RCC 7860 (cell line): ENCODE data around the gene CFI.

ENCODE experiments used
- DNase-seq: peaks from one replicate; pipeline ENCODE4 v3.0.0-alpha.2; 2015; ENCODE audit warnings: low spot score
- FAIRE-seq: peaks from 2 replicates; lab custom pipeline; 2012; peaks lifted over from hg19 to GRCh38; lab: Jason Lieb, UNC

CFI gene

DNA sequence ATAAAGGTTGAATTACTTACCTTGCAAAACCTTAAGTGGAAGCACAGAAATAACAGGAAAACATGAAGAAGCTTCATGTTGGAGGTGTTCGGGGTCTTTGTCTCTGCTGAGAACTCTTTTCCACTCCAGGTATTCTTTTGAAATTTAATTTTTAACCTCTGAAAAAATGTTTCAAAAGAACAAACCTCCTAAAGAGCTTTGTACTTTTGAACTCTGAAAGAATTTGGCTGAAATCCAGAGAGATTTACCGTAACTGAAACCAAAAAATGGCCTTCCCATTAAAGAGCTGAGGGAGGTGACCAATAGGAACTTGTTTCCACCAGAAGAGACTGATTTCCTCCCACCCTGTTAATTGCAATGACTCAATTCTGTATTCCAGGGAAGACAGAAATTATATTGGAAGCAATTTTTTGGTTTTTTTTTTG, at the start of gene CFI:
Gene CFI, minus strand, starts transcription at position 105 of the 425 bp plus-strand sequence. Its CDS starts 28 bp downstream, at position 77.
- FAIRE-seq (peak; percentile 92), DNase-seq (peak; percentile 54)

DNA sequence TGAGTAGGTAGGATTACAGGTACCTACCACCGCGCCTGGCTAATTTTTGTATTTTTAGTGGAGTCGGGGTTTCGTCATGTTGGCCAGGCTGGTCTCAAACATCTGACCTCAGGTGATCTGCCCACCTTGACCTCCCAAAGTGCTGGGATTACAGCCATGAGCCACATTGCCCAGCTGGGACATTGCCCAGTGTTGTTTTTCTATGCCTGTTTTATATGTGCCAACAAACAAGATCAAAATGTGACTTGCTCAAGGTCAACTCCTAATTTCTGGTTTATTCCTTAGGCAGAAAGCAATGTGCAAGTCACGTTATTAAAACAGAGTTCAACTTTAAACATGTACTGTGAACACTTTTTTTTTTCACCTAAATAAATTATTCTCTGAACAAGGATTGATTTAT, 48.8 kb upstream of the CFI start:
- no peak for DNase-seq
- FAIRE-seq: no peak

- no peak for FAIRE-seq
Measured at GRCh38 chr4:109848501-109848900, 46.7 kb upstream of the CFI start.

DNA sequence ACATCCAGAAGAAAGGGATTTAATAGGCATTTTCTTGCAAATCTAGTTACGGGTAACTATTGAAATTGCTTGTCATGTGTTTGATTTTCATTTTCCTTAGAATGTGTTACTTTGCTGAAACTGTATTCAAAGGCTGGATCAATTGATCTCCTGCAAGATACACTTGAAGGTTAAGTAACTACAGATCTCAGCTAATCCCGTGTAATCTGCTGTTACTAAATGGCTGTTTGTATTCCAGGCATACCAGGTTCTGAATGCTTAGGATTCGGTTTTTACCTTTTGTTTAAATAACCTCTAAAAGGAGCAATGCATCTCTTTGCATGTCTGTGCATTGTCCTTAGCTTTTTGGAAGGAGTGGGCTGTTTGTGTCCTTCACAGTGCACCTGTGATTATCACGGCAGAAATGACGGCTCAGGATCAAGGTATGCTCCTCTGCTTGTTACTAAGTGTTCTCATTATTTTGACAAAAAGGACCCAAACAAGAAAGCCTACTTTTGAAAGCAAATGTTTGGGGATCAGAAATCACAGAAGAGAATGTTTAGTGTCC, 46.2 kb upstream of the CFI start, which contains the start of gene LRIT3:
Gene LRIT3, plus strand, starts transcription at position 212 of the 547 bp plus-strand sequence. Its CDS starts 95 bp downstream, at position 307.
- no peak for DNase-seq
- no peak for FAIRE-seq

More at GRCh38 chr4:109848501-109848900, 46.7 kb upstream of the CFI start:
- no peak for DNase-seq

DNA sequence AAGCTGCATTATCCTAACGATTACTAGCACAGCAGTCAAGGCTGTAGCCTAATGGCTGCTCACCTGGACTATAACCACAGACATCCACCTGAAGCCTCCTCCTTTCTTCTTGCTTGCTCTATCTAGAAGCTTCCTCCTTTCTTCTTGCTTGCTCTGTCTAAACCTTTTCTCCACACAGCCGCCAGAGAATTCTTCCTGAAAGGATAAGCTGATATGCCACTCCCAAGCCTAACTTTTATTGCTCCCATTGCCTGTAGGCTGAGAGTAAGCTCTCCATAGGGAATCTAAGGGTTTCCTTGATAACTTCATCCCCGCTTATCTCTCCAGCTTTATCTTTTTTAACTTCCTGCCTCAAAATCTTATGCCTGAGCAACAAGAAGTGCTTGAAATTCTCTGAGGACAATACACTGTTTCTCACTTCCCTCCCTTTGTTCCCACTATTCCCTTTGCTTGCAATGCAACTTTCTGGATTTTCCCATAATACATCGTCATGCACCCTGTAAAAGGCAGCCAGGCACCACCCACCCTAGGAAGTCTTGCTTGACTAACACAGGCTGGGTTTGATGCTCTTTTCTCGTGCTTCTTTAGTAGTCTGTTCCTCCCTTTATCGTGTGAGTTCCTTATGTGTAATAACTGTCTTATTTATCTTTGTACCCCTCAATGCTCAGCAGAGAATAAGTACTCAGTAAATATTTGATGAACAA, 44.7 kb upstream of the CFI start:
- FAIRE-seq: no peak
- DNase-seq: no peak

DNA sequence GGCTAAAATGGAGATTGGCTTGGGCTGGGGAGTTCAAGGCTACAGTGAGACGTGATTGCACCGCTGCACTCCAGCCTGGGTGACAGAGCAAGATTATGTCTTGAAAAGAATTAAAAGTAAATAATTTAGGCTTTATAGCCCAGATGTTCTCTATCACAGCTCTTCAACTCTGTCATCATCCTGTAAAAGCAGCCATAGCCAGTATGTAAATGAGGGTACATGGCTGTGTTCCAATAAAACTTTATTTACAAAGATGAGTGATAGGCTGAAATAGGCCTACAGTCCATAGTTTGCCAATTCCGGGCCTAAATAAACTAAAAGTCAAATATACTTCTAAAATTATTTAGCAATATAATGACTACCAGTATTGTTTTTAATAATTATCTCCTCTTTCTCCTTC, 35.2 kb upstream of the CFI start:
- no peak for DNase-seq
- no peak for FAIRE-seq

GRCh38 chr4:109833756-109834155, 32.0 kb upstream of the CFI start:
- DNase-seq (no peak), FAIRE-seq (no peak)

DNA sequence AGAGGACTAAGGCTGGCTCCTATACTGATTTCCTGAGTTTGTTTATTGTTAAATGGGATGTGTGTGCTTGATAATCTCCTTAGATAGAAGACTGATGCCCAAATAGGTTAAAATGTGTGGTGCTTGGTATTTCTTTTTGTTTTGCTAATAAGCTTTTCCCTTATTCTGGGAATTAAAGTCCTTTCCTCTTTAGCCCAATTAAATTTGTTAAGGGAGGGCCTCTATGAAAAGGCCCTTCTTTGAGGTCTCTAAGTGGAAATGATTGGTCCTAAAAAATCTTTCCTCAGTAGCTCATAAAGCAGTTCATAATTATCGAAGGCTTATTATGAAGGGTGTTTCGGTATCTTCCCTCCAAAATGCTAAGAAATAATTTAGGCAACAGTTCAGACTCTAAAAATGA, 25.9 kb upstream of the CFI start, which contains the start of gene RRH:
Gene RRH, plus strand, starts transcription at position 301 of the 400 bp plus-strand sequence. Its CDS starts 56 bp downstream, at position 357.
- DNase-seq (no peak), FAIRE-seq (no peak)

DNA sequence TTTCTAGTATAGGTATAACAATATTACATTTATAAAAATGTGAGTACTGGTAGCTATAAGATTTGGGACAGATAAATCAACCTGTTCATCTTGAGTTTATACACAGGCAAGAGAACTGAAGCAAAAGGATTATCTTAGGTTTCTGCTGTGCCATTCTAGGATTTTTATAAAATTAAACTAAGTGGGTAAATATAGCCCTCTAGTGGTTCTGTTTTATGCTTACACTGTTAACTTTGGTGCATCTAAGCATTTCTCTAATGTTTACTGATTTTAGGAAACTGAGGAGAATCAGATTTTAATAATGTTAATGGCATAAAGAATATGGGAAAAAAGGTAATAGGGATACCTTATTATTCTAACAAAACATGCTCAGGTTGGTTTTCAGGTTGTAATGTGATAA, 24.9 kb upstream of the CFI start:
- FAIRE-seq (peak; percentile 58), DNase-seq (no peak)

DNA sequence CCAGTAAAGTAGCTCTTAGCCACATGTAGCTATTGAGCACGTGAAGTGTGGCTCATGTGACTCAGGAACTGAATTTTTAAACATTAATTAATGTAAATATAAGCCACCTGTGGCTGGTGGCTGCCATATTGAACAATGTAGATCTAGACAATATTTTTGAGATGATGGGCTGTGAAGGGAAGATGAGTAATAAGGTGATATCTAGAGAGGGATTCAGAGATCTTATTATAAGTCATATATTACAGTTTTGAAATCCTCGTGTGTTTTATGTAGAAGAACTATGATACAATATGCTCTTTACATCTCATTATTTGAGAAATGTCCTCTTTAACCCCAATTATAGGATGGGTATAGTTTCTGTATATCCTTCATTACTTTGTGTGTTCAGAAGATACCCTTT, 19.4 kb upstream of the CFI start:
- no peak for DNase-seq
- FAIRE-seq: no peak

- no peak for DNase-seq
- FAIRE-seq: no peak
Measured at GRCh38 chr4:109820563-109820962, 18.8 kb upstream of the CFI start.

DNA sequence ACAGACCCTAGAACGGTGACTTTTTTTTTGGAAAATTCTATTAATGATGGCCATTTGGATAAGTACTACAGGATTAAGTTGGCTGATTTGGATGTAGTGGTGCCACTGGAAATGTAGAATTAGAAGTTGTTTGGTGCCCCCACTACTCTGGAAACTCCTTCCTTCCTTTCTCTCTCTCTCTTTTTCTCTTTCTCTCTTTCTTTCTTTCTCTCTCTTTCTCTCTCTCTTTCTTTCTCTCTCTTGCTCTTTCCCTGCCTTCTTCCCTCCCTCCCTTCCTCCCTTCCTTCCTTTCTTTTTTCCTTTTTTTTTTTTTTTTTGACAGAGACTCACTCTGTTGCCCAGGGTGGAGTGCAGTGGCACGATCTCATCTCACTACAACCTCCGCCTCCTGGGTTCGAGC, 16.5 kb upstream of the CFI start:
- DNase-seq (no peak), FAIRE-seq (no peak)

GRCh38 chr4:109816894-109817293, 15.1 kb upstream of the CFI start:
- FAIRE-seq: no peak
- no peak for DNase-seq

DNA sequence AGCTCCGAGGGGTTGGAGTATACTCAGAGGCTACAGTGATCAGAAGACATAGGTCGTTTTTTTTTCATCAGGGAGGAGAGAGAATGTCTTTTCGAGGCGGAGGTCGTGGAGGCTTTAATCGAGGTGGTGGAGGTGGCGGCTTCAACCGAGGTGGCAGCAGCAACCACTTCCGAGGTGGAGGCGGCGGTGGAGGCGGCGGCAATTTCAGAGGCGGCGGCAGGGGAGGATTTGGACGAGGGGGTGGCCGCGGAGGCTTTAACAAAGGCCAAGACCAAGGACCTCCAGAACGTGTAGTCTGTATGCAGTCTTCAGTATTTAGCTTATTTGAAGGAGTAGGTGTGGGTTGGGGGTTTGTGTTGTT, 14.3 kb upstream of the CFI start:
- FAIRE-seq: no peak
- no peak for DNase-seq

GRCh38 chr4:109815151-109816081, 13.6 kb upstream of the CFI start, which contains the start of gene GAR1:
GAR1 (plus strand) TSS chr4:109815762; CDS start chr4:109816165, 403 bp downstream.
- DNase-seq (peak; percentile 84), FAIRE-seq (peak; percentile 86)

GRCh38 chr4:109811707-109812106, 9.9 kb upstream of the CFI start:
- FAIRE-seq: no peak
- DNase-seq: no peak

DNA sequence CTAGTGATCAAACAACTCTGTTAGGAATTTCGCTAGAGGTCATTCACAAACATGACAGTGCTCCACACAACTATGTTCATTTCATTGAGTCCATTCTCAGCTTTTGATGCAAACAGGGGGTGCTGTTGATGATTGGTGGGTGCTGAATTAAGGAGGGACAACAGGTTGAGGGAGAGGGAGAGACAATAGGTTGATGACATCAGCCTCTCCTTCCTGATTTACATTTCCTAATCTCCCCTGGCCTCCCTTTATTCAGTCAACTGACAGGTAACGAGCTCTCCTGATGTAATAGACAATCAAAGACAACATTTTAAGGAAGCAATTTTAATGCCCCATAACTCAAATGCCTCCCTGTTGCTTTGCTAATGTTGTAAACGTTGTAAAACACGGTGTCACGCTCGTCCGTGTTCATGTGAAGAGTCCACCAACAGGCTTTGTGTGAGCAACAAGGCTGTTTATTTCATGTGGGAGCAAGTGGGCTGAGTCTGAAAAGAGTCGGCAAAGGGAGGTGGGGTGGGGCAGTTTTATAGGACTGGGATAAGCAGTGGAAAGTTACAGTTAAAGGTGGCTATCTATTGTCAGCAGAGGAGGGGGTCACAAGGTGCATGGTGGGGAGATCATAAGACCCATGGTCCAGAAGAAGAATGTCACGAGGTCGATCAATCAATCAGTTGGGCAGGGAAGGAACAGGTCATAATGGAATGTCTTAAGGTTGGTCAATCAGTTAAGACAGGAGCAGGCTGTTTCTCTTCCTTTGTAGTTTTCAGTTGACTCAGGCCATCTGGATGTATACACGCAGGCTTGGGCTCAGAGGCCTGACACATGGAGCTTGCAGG, 9.0 kb upstream of the CFI start:
- no peak for FAIRE-seq
- DNase-seq: no peak

DNA sequence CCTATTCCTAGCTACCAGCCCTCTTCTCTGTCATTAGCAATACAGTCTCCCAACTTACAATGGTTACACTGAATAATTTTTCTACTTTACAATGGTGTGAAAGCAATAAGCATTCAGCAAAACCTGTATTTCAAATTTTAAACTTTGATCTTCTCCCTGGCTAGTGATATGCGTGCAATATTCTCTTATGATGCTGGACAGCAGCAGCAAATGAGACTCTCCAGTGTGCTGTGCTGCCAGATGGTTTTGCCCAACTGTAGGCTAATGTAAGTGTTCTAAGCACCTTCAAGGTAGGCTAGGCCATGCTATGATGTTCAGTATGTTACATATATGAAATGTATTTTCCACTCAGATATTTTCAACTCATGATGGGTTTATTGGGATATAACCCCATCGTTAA, 7.9 kb upstream of the CFI start:
- no peak for FAIRE-seq
- DNase-seq: no peak

- DNase-seq (peak; percentile 42), FAIRE-seq (no peak)
Measured at GRCh38 chr4:109803924-109804571, 2.2 kb upstream of the CFI start.
